ENCODE measurements around the gene DZIP1L.

The DZIP1L gene

GRCh38 chr3:138068046-138068445 is 47.4 kb downstream of the DZIP1L start:
- H3K27ac ChIP-seq, result no peak overlapping the region
- DNase-seq (ENCODE audit: low spot score), result no peak

GRCh38 chr3:138066972-138067371 is 48.4 kb downstream of the DZIP1L start:
- Histone ChIP-seq H3K4me3 (no peak overlapping the region), H3K27ac (no peak overlapping the region)
- no peak for TF ChIP-seq CTCF (IDR thresholded peaks at IDR 0.05)
- no peak for DNase-seq (ENCODE audit: low spot score)

More at GRCh38 chr3:138068046-138068445, 47.4 kb downstream of the DZIP1L start:
- no peak overlapping the region for H3K4me3 ChIP-seq
- TF ChIP-seq CTCF (IDR thresholded peaks at IDR 0.05), result no peak

- Histone ChIP-seq H3K27ac (no peak overlapping the region), H3K4me3 (no peak overlapping the region)
- TF ChIP-seq CTCF (IDR thresholded peaks at IDR 0.05), result no peak
- no peak for DNase-seq (ENCODE audit: low spot score)
Measured at GRCh38 chr3:138066383-138066782, 49.0 kb downstream of the DZIP1L start.

- no peak overlapping the region for H3K27ac ChIP-seq
- TF ChIP-seq CTCF (IDR thresholded peaks at IDR 0.05), result no peak
- no peak for DNase-seq (ENCODE audit: low spot score)
- no peak overlapping the region for H3K4me3 ChIP-seq
Measured at GRCh38 chr3:138065949-138066348, 49.5 kb downstream of the DZIP1L start.

- DNase-seq (ENCODE audit: low spot score), result no peak
- TF ChIP-seq CTCF (IDR thresholded peaks at IDR 0.05), result no peak
- no peak overlapping the region for H3K27ac ChIP-seq
- H3K4me3 ChIP-seq, result no peak overlapping the region
Measured at GRCh38 chr3:138063416-138063815, 52.0 kb downstream of the DZIP1L start.

- Histone ChIP-seq H3K4me3 (no peak overlapping the region), H3K27ac (no peak overlapping the region)
- TF ChIP-seq CTCF (IDR thresholded peaks at IDR 0.05), result no peak
- DNase-seq (ENCODE audit: low spot score), result no peak
Measured at GRCh38 chr3:138062626-138063025, 52.8 kb downstream of the DZIP1L start.

- Histone ChIP-seq H3K27ac (no peak overlapping the region), H3K4me3 (no peak overlapping the region)
- no peak for DNase-seq (ENCODE audit: low spot score)
- no peak for TF ChIP-seq CTCF (IDR thresholded peaks at IDR 0.05)
Measured at GRCh38 chr3:138062037-138062436, 53.4 kb downstream of the DZIP1L start.

Data from coronary artery (tissue), 2 donors.